ENCODE results near the gene TKTL1. TPM values are rescaled to one million over a fixed set of nuclear protein-coding genes. Genes with fewer than 3 reads are reported as not detected.
A peak's percentile ranks its signal among the peaks of the same experiment; 100 is the strongest.

Gene TKTL1
- total and polyA plus RNA-seq, 2 donors, result 0.43 to 1.3 TPM

DNA sequence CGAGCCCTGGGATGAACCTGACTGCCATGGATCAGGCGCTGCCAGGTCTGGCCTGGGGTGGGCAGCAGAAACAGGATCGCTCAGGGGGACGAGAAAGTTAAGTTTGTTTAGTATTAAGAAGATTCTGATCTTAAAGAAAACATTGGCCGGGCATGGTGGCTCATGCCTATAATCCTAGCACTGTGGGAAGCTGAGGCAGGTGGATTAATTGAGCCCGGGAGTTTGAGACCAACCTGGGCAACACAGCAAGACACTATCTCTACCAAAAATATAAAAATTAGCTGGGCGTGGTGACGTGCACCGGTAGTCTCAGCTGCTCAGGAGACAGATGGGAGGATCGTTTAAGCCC is 79.5 kb downstream of the TKTL1 start:
- H3K4me1 ChIP-seq (ENCODE audit: control insufficient read depth in 2 of 2, insufficient read depth in 2 of 2, low read length in 2 of 2), result peaks cover 6 to 43% of the 10 kb centered on the region in 2 donors
- no peak for DNase-seq (ENCODE audit: low read depth in 6 of 9, low spot score in 9 of 9)
- H3K4me3 ChIP-seq (ENCODE audit: low read length in 2 of 2), result no peak overlapping the region
- no peak overlapping the region for H3K27ac ChIP-seq (ENCODE audit: low read depth in 1 of 2, low read length in 1 of 2)
- no peaks in the 10 kb centered on the region for H3K36me3 ChIP-seq (ENCODE audit: control insufficient read depth in 2 of 2, insufficient read depth in 2 of 2, low read length in 1 of 2)
- peaks cover 0 to 37% of the 10 kb centered on the region in 2 donors for H3K9me3 ChIP-seq (ENCODE audit: control insufficient read depth in 2 of 2, insufficient read depth in 1 of 2, low read length in 1 of 2)
- 95% methylated on average over 10 of the region's 10 CpGs for WGBS
- peaks cover 18 to 44% of the 10 kb centered on the region in 2 donors for H3K27me3 ChIP-seq (ENCODE audit: control insufficient read depth in 2 of 2, insufficient read depth in 1 of 2, low read length in 1 of 2)

DNA sequence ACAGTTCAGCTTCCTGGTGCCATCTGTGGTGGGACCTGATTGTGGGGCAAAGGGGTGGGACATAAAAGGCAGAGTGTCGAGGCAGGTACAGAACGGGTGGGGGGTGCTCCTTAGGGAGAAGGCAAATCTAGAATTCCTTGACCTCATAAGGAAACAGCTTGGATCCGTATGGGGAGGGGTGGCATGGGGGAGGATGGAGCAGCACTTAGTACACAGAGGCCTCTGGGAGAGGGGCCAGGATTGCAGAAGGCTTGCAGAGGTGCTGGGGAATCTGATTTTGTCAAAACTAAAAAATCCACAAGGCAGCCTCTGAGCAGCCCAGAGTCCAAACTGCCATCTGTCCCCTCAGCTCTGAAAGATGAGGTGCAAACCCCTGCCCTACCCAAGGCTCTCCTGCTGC is 81.2 kb downstream of the TKTL1 start:
- H3K4me3 ChIP-seq (ENCODE audit: low read length in 2 of 2), result no peak overlapping the region
- WGBS, result 99% methylated on average over 3 of the region's 3 CpGs
- H3K27ac ChIP-seq (ENCODE audit: low read depth in 1 of 2, low read length in 1 of 2), result no peak overlapping the region
- DNase-seq (ENCODE audit: low read depth in 6 of 9, low spot score in 9 of 9), result no peak
- H3K27me3 ChIP-seq (ENCODE audit: control insufficient read depth in 2 of 2, insufficient read depth in 1 of 2, low read length in 1 of 2), result peaks cover 15 to 39% of the 10 kb centered on the region in 2 donors
- peaks cover 11 to 47% of the 10 kb centered on the region in 2 donors for H3K4me1 ChIP-seq (ENCODE audit: control insufficient read depth in 2 of 2, insufficient read depth in 2 of 2, low read length in 2 of 2)
- no peaks in the 10 kb centered on the region for H3K36me3 ChIP-seq (ENCODE audit: control insufficient read depth in 2 of 2, insufficient read depth in 2 of 2, low read length in 1 of 2)
- peaks cover 0 to 34% of the 10 kb centered on the region in 2 donors for H3K9me3 ChIP-seq (ENCODE audit: control insufficient read depth in 2 of 2, insufficient read depth in 1 of 2, low read length in 1 of 2)

DNA sequence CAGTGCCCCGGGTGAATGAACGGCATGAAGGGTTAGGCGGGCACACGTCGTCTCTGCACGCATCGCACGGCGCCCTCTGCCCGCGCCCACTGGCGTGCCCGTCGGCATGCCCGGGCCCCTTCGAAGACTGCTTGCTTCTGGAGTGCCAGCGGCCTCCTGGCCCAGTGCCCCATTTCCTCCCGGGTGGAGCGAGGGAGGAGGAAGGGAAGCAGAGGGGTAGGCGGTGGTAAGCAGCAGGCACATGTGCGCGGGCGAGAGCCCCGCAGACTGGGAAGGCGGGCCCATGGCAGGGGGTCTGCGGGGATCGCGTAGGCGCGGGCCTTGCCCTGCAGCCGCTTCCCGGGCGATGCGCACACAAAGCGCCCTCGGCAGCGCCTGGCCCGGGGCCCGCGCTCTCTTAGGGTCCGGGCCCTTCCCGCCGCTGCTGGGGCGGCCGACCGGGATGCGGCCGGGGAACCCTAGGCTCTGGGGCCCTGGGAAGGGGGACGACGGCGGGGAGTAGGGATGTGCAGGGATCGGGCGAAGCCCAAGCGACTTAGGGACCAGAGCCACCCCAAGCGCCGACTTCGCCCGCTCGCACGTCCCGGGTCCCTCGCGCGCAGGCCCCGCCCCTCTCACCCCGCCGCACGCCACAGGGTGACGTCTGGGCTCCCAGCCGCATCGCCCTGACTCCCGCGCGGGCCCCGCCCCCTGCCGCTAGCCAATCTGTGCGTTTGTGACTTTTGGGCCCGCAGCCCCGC is 82.6 kb downstream of the TKTL1 start:
- H3K4me1 ChIP-seq (ENCODE audit: control insufficient read depth in 2 of 2, insufficient read depth in 2 of 2, low read length in 2 of 2), result peaks cover 11 to 35% of the 10 kb centered on the region in 2 donors
- peaks cover 0 to 3% of the 10 kb centered on the region in 2 donors for H3K36me3 ChIP-seq (ENCODE audit: control insufficient read depth in 2 of 2, insufficient read depth in 2 of 2, low read length in 1 of 2)
- H3K4me3 ChIP-seq (ENCODE audit: low read length in 2 of 2), result peak overlapping the region; percentile 32 to 50
- H3K27ac ChIP-seq (ENCODE audit: low read depth in 1 of 2, low read length in 1 of 2), result peak overlapping the region; percentile 93 to 95
- WGBS, result under 1% methylated on average over 75 of the region's 79 CpGs
- peaks cover 15 to 25% of the 10 kb centered on the region in 2 donors for H3K27me3 ChIP-seq (ENCODE audit: control insufficient read depth in 2 of 2, insufficient read depth in 1 of 2, low read length in 1 of 2)
- DNase-seq (ENCODE audit: low read depth in 6 of 9, low spot score in 9 of 9), result peak in 2 of 9 donors; percentile 22 to 33
- H3K9me3 ChIP-seq (ENCODE audit: control insufficient read depth in 2 of 2, insufficient read depth in 1 of 2, low read length in 1 of 2), result peaks cover 0 to 27% of the 10 kb centered on the region in 2 donors

DNA sequence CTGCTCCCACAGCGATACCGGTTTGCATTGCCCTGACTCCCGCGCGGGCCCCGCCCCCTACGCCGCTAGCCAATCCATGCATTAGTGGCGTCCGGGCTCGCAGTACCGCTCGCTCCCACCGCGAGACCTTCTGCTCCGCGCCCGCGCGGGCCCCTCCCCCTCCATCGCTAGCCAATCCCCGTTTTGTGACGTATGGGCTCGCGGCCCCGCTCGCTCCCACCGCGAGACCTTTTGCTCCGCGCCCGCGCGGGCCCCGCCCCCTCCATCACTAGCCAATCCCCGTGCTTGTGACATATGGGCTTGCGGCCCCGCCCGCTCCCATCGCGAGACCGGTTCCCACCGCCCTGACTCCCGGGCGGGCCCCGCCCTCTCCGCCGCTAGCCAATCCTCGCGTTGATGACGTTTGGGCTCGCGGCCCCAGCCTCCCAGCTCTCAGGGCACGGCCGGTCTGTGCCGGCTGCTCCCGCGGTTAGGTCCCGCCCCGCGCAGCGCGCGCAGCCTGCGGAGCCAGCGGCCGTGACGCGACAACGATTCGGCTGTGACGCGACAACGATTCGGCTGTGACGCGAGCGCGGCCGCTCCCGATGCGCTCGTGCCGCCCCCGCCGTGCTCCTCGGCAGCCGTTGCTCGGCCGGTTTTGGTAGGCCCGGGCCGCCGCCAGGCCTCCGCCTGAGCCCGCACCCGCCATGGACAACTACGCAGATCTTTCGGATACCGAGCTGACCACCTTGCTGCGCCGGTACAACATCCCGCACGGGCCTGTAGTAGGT is 83.4 kb downstream of the TKTL1 start, which contains the start of gene EMD:
Gene EMD (plus strand): TSS at position 497 of the 770 bp plus-strand sequence. CDS start 190 bp downstream, at position 687.
- peaks cover 8 to 17% of the 10 kb centered on the region in 2 donors for H3K27me3 ChIP-seq (ENCODE audit: control insufficient read depth in 2 of 2, insufficient read depth in 1 of 2, low read length in 1 of 2)
- H3K4me1 ChIP-seq (ENCODE audit: control insufficient read depth in 2 of 2, insufficient read depth in 2 of 2, low read length in 2 of 2), result peaks cover 8 to 28% of the 10 kb centered on the region in 2 donors
- peaks cover 0 to 3% of the 10 kb centered on the region in 2 donors for H3K36me3 ChIP-seq (ENCODE audit: control insufficient read depth in 2 of 2, insufficient read depth in 2 of 2, low read length in 1 of 2)
- H3K4me3 ChIP-seq (ENCODE audit: low read length in 2 of 2), result peak within 1 kb of the TSS; percentile 59 to 70
- peak; percentile 84 to 97 (median 93) for DNase-seq (ENCODE audit: low read depth in 6 of 9, low spot score in 9 of 9)
- H3K9me3 ChIP-seq (ENCODE audit: control insufficient read depth in 2 of 2, insufficient read depth in 1 of 2, low read length in 1 of 2), result peaks cover 0 to 20% of the 10 kb centered on the region in 2 donors
- H3K27ac ChIP-seq (ENCODE audit: low read depth in 1 of 2, low read length in 1 of 2), result peak within 1 kb of the TSS; percentile 93 to 95
- WGBS, result under 1% methylated on average over 99 of the region's 103 CpGs

DNA sequence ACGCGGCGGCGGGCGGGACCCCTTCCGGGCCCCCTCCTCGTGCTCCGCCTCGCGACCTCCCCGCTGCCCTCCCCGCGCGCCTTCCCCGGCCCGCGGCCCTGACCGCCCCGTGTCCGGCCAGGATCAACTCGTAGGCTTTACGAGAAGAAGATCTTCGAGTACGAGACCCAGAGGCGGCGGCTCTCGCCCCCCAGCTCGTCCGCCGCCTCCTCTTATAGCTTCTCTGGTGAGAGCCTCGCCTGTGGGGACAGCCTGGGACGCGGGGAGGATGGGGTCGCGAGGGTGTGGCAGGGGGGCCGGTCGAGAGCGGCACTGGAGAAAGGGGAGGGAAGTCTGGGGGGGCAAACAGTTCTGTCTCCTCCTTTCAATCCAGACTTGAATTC is 84.0 kb downstream of the TKTL1 start:
- Histone ChIP-seq H3K9me3 (ENCODE audit: control insufficient read depth in 2 of 2, insufficient read depth in 1 of 2, low read length in 1 of 2) (peaks cover 0 to 17% of the 10 kb centered on the region in 2 donors), H3K4me1 (ENCODE audit: control insufficient read depth in 2 of 2, insufficient read depth in 2 of 2, low read length in 2 of 2) (peaks cover 8 to 25% of the 10 kb centered on the region in 2 donors), H3K4me3 (ENCODE audit: low read length in 2 of 2) (peak overlapping the region; percentile 59 to 70), H3K36me3 (ENCODE audit: control insufficient read depth in 2 of 2, insufficient read depth in 2 of 2, low read length in 1 of 2) (peaks cover 0 to 3% of the 10 kb centered on the region in 2 donors), H3K27ac (ENCODE audit: low read depth in 1 of 2, low read length in 1 of 2) (peak overlapping the region; percentile 86 to 88), H3K27me3 (ENCODE audit: control insufficient read depth in 2 of 2, insufficient read depth in 1 of 2, low read length in 1 of 2) (peaks cover 5 to 13% of the 10 kb centered on the region in 2 donors)
- WGBS, result under 1% methylated on average over 38 of the region's 38 CpGs
- no peak for DNase-seq (ENCODE audit: low read depth in 6 of 9, low spot score in 9 of 9)

Other genes with a start within 250 kb of the TKTL1 start
- 22.1 TPM for gene MECP2, start 198.1 kb upstream of the TKTL1 start, total RNA-seq
- 24.6 TPM for gene MECP2, start 198.1 kb upstream of the TKTL1 start, polyA plus RNA-seq
- gene OPN1LW, start 151.6 kb upstream of the TKTL1 start, total RNA-seq, result not detected
- not detected for gene OPN1LW, start 151.6 kb upstream of the TKTL1 start, polyA plus RNA-seq
- gene OPN1MW, start 113.2 kb upstream of the TKTL1 start, total RNA-seq, result not detected
- 0.02 TPM for gene OPN1MW, start 113.2 kb upstream of the TKTL1 start, polyA plus RNA-seq
- gene OPN1MW2, start 76.0 kb upstream of the TKTL1 start, total RNA-seq, result not detected
- gene OPN1MW2, start 76.0 kb upstream of the TKTL1 start, polyA plus RNA-seq, result not detected
- not detected for gene OPN1MW3, start 38.2 kb upstream of the TKTL1 start, total RNA-seq
- 0.02 TPM for gene OPN1MW3, start 38.2 kb upstream of the TKTL1 start, polyA plus RNA-seq
- not detected for gene TEX28, start 671 bp upstream of the TKTL1 start, total RNA-seq
- gene TEX28, start 671 bp upstream of the TKTL1 start, polyA plus RNA-seq, result 0.05 TPM
- gene FLNA, start 78.8 kb downstream of the TKTL1 start, total RNA-seq, result 164 TPM
- gene FLNA, start 78.8 kb downstream of the TKTL1 start, polyA plus RNA-seq, result 412 TPM
- gene EMD, start 83.5 kb downstream of the TKTL1 start, total RNA-seq, result 8.2 TPM
- gene EMD, start 83.5 kb downstream of the TKTL1 start, polyA plus RNA-seq, result 110 TPM
- gene RPL10, start 102.6 kb downstream of the TKTL1 start, total RNA-seq, result 5,085 TPM
- gene RPL10, start 102.6 kb downstream of the TKTL1 start, polyA plus RNA-seq, result 5,714 TPM
- gene DNASE1L1, start 113.5 kb downstream of the TKTL1 start, total RNA-seq, result 10.1 TPM
- 23.0 TPM for gene DNASE1L1, start 113.5 kb downstream of the TKTL1 start, polyA plus RNA-seq
- gene TAFAZZIN, start 115.7 kb downstream of the TKTL1 start, total RNA-seq, result 21.0 TPM
- 111 TPM for gene TAFAZZIN, start 115.7 kb downstream of the TKTL1 start, polyA plus RNA-seq
- 26.6 TPM for gene ATP6AP1, start 132.9 kb downstream of the TKTL1 start, total RNA-seq
- 53.7 TPM for gene ATP6AP1, start 132.9 kb downstream of the TKTL1 start, polyA plus RNA-seq
- 39.2 TPM for gene GDI1, start 141.4 kb downstream of the TKTL1 start, total RNA-seq
- gene GDI1, start 141.4 kb downstream of the TKTL1 start, polyA plus RNA-seq, result 144 TPM
- gene FAM50A, start 148.3 kb downstream of the TKTL1 start, total RNA-seq, result 29.8 TPM
- 112 TPM for gene FAM50A, start 148.3 kb downstream of the TKTL1 start, polyA plus RNA-seq
- 2.2 TPM for gene PLXNA3, start 162.5 kb downstream of the TKTL1 start, total RNA-seq
- 14.3 TPM for gene PLXNA3, start 162.5 kb downstream of the TKTL1 start, polyA plus RNA-seq
- gene LAGE3, start 183.5 kb downstream of the TKTL1 start, total RNA-seq, result 39.9 TPM
- gene LAGE3, start 183.5 kb downstream of the TKTL1 start, polyA plus RNA-seq, result 17.3 TPM
- 29.9 TPM for gene UBL4A, start 190.8 kb downstream of the TKTL1 start, total RNA-seq
- 20.7 TPM for gene UBL4A, start 190.8 kb downstream of the TKTL1 start, polyA plus RNA-seq
- 6.1 TPM for gene SLC10A3, start 194.8 kb downstream of the TKTL1 start, total RNA-seq
- gene SLC10A3, start 194.8 kb downstream of the TKTL1 start, polyA plus RNA-seq, result 21.6 TPM
- 18.4 TPM for gene FAM3A, start 220.4 kb downstream of the TKTL1 start, total RNA-seq
- 73.4 TPM for gene FAM3A, start 220.4 kb downstream of the TKTL1 start, polyA plus RNA-seq